Type B pancreatic cell (in vitro differentiated cells): ENCODE data around the gene PODXL. TPM values are rescaled to one million over a fixed set of nuclear protein-coding genes. Genes with fewer than 3 reads are reported as not detected.

Source experiments
- DNase-seq: peaks from one replicate; pipeline ENCODE4 v3.0.0; 2021; ENCODE audit warnings: mixed read lengths; ENCODE audit not compliant: unreplicated experiment; ENCODE audit errors: extremely low spot score
- H3K27ac Mint-ChIP-seq: 2 replicates; pipeline ENCODE4 v1.8.0; 2021; ENCODE audit warnings: mild to moderate bottlenecking, mixed read lengths
- H3K27me3 Mint-ChIP-seq: 2 replicates; pipeline ENCODE4 v1.8.0; 2021; ENCODE audit warnings: mixed read lengths
- H3K36me3 Mint-ChIP-seq: 2 replicates; pipeline ENCODE4 v1.8.0; 2021; ENCODE audit warnings: mixed read lengths
- H3K4me1 Mint-ChIP-seq: one replicate; pipeline ENCODE4 v1.8.0; 2021; ENCODE audit warnings: mixed read lengths; ENCODE audit not compliant: unreplicated experiment
- H3K4me3 Mint-ChIP-seq: 2 replicates; pipeline ENCODE4 v1.8.0; 2021; ENCODE audit warnings: mild to moderate bottlenecking, mixed read lengths
- H3K9me3 Mint-ChIP-seq: 2 replicates; pipeline ENCODE4 v1.8.0; 2021; ENCODE audit warnings: mixed read lengths
- CTCF ChIP-seq: fragments of 200-600 bp; sonication (generic); conservative IDR thresholded peaks from 2 replicates; pipeline ENCODE4 v1.5.0; 2021; ENCODE audit warnings: antibody characterized with exemption, mild to moderate bottlenecking
- total RNA-seq: library from RNA; stranded (reverse); gene quantifications from 2 replicates; pipeline ENCODE4 v1.2.1, GENCODE V29; 2021; ENCODE audit warnings: low replicate concordance

The PODXL gene
- total RNA-seq, 1 donor from 2014 or later = 44.1 TPM

GRCh38 chr7:131499801-131500200 lies 56.6 kb downstream of the PODXL start:
- no peak for TF ChIP-seq CTCF
- Mint-ChIP-seq H3K9me3 (no peaks in the 10 kb centered on the region), H3K4me3 (no peak overlapping the region), H3K27ac (no peak overlapping the region), H3K27me3 (no peaks in the 10 kb centered on the region), H3K4me1 (peaks cover 23% of the 10 kb centered on the region), H3K36me3 (peaks cover 13% of the 10 kb centered on the region)
- DNase-seq = no peak

- Mint-ChIP-seq H3K4me1 (peaks cover 18% of the 10 kb centered on the region), H3K9me3 (no peaks in the 10 kb centered on the region), H3K27ac (no peak overlapping the region), H3K36me3 (peaks cover 13% of the 10 kb centered on the region), H3K4me3 (no peak overlapping the region), H3K27me3 (no peaks in the 10 kb centered on the region)
- TF ChIP-seq CTCF = no peak
- DNase-seq = no peak
Measured at GRCh38 chr7:131498237-131498885, 58.1 kb downstream of the PODXL start.

DNA sequence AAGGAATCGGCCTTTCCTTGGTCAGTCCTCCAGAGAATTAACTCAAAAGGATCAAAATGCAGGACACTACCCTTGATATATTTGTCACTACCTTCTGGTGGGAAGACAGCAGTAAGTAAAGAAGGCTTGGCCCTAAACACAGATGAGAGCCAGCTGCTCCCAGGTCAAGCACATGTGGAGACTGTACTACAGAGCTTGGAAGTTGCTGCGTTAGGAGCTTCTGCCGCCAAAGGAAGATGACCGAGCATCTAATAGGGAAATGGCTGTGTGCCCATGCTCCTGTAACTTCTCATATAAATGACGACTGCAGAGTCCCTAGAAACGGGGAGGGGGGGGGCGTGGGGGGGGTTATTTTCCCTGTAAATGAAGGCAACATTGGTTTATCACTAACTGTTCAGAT lies 59.0 kb downstream of the PODXL start:
- H3K4me1 Mint-ChIP-seq = peaks cover 9% of the 10 kb centered on the region
- H3K27me3 Mint-ChIP-seq = no peaks in the 10 kb centered on the region
- TF ChIP-seq CTCF = no peak
- peaks cover 13% of the 10 kb centered on the region for H3K36me3 Mint-ChIP-seq
- no peak overlapping the region for H3K27ac Mint-ChIP-seq
- no peak for DNase-seq
- H3K9me3 Mint-ChIP-seq = no peaks in the 10 kb centered on the region
- no peak overlapping the region for H3K4me3 Mint-ChIP-seq

- Mint-ChIP-seq H3K27me3 (no peaks in the 10 kb centered on the region), H3K4me3 (no peak overlapping the region), H3K27ac (no peak overlapping the region), H3K4me1 (peaks cover 3% of the 10 kb centered on the region), H3K9me3 (no peaks in the 10 kb centered on the region), H3K36me3 (peaks cover 13% of the 10 kb centered on the region)
- no peak for TF ChIP-seq CTCF
- no peak for DNase-seq
Measured at GRCh38 chr7:131495669-131496498, 60.5 kb downstream of the PODXL start.

- H3K27me3 Mint-ChIP-seq = no peaks in the 10 kb centered on the region
Measured at GRCh38 chr7:131494182-131494581, 62.2 kb downstream of the PODXL start.

More at GRCh38 chr7:131494182-131494581, 62.2 kb downstream of the PODXL start:
- H3K4me1 Mint-ChIP-seq = no peaks in the 10 kb centered on the region
- H3K36me3 Mint-ChIP-seq = peaks cover 16% of the 10 kb centered on the region
- no peak overlapping the region for H3K27ac Mint-ChIP-seq
- TF ChIP-seq CTCF = no peak
- DNase-seq = no peak
- no peaks in the 10 kb centered on the region for H3K9me3 Mint-ChIP-seq
- no peak overlapping the region for H3K4me3 Mint-ChIP-seq
